Activated T-cell treated with anti-CD3 and anti-CD28 coated beads for 1 hour (primary cell): ENCODE results near the gene ZNF682.
A peak's percentile ranks its signal among the peaks of the same experiment; 100 is the strongest.
"Not testable (repeated sequence)": the region's sequence is repeated elsewhere in the genome, so short reads cannot be mapped to it uniquely, and the experiment has no call there.

Experiments
- DNase-seq: peaks from one replicate; pipeline ENCODE4 v3.0.0-alpha.2; 2020; ENCODE audit warnings: low read depth

Gene ZNF682

DNA sequence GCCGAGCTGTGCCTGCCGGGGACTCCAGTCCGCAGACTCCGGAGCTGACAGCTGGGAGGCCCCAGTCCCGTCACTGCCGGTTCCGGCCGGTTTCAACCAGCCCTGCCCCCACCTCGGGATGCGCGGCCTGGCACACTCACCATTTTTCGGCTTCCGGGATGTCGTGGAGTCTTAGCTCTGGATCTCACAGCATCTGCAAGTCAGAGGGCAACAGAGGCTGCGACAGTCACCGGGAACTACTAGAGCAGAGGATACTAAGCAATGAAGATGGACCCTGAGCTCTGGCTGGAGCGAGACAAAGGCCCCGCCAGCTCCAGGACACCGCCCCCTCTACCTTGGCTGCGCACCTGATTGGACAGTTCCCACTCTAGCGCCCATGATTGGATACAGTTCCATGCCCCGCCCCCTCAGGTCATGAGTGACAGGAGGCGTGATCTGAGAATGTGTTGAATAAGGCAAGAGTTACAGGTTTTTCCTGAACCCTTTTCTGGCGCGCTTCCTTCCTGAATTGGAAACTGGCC, at the start of gene ZNF682:
Gene ZNF682, minus strand, starts transcription at position 303 of the 521 bp plus-strand sequence. Its CDS starts 160 bp downstream, at position 143.
- DNase-seq = peak; percentile 93

DNA sequence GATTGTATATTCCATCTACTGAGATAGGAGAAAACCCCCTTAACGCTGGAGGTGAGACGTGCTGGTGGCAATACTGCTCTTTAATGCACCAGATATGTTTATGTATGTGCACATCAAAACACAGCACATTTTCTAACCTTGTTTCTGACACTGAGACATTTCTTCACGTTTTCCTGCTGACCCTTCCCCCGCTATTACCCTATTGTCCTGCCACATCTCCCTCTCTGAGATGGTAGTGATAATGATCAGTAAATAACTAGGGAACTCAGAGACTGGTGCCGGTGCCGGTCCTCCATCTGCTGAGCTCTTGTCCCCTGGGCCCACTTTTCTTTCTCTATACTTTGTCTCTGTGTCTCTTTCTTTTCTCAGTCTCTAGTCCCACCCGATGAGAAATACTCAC, 43.6 kb upstream of the ZNF682 start:
- not testable (repeated sequence) for DNase-seq

GRCh38 chr19:20082232-20082833, 43.0 kb upstream of the ZNF682 start:
- DNase-seq = not testable (repeated sequence)

DNA sequence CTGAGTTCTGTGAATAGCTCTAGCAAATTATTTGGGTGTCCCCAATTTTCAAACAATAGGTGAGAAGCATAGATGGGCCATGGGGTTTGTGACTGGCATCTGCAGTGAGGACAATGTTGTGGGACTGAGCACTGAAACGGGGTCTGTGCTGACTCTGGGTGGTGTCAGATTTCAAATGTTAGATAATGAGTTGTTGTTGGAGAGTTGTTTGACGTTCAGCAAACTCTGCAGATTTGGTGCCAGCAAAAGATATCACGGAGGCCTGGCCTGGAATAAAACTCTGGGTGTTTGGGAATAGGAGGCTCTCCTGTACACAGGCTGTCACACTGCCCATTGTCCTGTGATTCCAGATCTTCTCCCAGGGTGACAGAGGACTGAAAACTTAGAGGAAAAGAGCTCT, 41.4 kb upstream of the ZNF682 start:
- no peak for DNase-seq

DNA sequence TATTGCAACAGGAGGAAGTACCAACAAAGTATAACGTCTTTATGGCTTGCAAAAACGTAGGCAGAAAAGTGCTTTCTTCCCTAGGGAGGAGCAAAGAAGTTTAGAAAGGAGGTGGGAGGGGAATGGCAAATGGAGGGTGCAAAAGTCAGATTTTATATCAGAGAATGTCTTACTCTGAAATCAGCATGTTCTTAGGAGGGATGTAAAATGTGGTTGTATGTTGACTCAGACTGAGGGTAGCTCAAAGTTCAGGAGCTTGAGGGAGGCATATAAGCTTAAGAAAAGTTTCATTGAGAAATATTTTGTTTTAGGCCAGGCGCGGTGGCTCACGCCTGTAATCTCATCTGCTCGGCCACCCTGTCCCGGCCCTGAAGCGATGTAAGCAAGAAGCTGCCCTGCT, 40.2 kb upstream of the ZNF682 start:
- DNase-seq = no peak

DNA sequence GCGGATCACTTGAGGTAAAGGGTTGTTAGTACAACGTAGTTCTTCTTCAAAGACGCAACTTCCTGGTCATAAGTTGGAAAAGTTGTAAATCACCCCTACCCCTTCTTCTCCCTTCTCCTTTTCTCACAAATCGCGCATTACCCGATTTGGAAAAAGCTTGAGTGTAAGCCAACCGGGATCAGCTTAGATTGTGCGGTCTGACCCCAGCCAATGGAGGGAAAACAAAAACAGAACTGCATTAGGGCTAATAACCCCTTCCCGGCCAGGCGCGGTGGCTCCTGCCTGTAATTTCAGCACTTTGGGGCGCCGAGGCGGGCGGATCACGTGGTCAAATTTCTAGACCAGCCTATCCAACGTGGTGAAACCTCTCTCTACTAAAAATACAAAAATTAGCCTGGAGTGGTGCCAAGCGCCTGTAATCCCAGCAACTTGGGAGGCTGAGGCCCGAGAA, 39.3 kb upstream of the ZNF682 start:
- DNase-seq = no peak

DNA sequence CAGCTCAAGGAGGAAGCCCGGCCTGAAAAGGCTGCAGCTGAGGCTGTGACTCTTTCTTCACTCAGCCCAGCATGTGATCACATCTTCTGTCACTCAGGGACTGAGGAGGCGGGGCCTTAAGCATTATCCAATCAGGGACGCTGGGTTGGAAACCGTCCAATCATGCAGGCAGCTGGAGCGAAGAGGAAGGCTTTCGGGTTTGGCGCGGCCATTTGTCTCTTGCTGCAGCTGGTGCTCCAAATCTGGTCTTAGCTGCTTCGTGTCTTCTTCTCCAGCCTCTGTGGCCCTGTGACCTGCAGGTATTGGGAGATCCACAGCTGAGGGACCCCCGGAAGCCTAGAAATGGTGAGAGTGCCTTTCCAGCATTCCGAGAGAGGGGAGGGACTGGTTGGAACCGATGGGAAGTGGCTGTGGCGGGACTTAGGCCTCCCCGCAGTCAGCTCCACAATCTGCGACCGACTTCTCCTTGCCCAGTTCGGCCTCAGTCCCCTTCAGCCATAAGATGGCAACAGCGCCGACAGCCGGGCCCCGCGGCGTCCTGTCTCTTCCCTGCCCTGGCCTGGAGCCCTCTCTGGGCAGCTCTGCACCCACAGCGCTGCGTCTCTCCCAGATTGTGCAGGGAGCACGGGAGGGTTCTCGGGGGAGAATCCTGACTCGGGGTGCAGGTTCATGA, 38.6 kb upstream of the ZNF682 start, which contains the start of gene ZNF90:
Gene ZNF90, plus strand, starts transcription at position 210 of the 673 bp plus-strand sequence. Its CDS starts 133 bp downstream, at position 343.
- DNase-seq = peak; percentile 74

DNA sequence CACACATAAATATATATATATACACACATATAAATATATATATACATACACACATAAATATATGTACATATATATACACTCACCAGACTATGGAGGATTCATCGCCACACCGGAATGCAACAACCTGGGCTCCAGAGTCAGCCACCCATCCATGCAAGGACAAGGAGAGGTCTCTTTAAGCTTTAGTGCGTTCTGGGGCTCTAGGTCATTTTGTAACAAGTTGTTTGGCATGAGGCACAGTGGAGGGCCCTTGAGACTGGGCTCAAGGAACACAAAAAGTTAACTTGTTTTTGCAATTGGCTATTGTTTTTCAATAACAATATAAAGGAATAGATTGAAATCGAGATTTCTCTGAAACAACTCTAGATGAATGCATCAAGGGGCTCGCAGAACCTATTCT, 33.6 kb upstream of the ZNF682 start:
- no peak for DNase-seq

GRCh38 chr19:20070691-20071090, 31.4 kb upstream of the ZNF682 start:
- DNase-seq = no peak

GRCh38 chr19:20068559-20068958, 29.3 kb upstream of the ZNF682 start:
- not testable (repeated sequence) for DNase-seq

- no peak for DNase-seq
Observed at GRCh38 chr19:20067943-20068342, 28.6 kb upstream of the ZNF682 start.

GRCh38 chr19:20066861-20067260, 27.6 kb upstream of the ZNF682 start:
- no peak for DNase-seq

DNA sequence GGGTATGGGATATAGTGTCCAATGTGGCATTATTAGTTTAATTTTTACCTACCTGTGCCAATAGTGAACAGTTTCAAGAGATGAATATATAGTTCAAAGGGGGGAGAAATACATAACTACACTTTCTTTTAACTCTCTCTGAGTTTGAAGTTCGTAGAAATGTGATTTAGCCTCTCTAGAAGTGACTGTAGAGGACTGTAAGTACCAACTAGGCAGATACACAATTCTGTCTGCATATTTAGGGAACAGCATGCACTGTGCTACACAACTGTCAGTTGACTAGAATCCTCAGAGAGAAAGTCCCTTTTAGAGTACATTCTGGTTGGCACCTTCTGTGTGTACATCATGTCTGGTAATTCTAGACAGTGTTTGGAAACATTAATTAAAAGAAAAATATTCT, 21.0 kb upstream of the ZNF682 start:
- no peak for DNase-seq

GRCh38 chr19:20058738-20059137, 19.4 kb upstream of the ZNF682 start:
- DNase-seq = not testable (repeated sequence)

GRCh38 chr19:20051841-20052768, 12.8 kb upstream of the ZNF682 start:
- peak; percentile 39 for DNase-seq

- not testable (repeated sequence) for DNase-seq
Observed at GRCh38 chr19:20045742-20046141, 6.4 kb upstream of the ZNF682 start.

DNA sequence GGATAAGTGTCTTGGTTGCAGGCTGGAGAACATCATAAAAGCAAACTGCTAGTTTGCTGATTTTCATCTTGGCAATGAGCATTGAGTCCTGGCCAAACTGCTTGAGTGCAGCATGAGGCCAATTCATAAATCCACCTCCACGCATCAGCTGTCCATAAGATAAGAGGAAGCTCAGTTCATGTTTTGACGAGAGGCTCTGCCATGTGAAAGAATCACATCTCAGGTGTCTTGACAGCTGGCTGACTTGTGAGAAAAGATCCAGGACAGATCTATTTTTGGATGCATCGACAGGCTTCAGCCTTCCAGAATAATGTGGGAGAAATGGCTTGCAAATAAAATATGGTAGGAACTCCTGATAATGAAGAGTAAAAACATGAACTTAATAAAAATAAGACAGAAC, 5.4 kb upstream of the ZNF682 start:
- DNase-seq = no peak

DNA sequence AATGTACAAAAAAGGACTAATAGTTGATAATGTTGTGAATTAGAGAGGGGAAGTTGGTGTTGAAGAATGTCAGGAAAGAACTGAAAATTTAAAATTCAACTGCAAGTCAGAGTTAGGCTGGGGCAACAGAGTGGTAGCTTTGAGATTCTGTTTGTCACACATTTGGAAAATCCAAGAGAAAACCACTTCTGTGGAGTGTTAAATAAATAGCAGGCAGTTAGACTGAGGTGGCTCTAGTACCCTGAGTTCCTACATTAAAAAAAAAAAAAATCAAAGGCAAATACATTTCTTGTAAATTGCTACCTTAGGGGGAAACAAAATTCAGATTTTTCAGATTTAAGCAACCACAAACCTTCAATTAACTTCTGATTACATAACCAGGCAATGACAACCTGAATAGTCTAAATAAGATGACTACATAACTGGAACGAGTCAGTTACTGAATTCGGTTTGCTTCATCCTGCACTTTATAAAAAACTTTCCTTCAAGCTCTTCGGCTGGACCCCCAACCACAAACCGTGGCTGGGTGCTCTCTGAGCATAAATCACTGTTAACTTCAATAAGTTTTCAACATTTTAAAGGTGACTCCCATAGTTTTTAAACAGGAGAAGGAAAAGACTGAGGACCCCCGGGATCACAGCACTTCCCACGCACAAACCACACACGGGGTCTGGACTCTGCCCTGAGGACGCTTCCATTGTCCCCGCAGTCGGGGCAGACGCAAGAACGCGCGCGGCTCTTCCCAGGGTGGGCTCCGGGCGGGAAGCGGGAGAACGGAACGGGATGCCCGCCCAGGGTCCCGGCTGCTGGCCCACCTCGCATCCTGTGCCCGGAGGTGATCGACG, 725 bp downstream of the ZNF682 start:
- no peak for DNase-seq

DNA sequence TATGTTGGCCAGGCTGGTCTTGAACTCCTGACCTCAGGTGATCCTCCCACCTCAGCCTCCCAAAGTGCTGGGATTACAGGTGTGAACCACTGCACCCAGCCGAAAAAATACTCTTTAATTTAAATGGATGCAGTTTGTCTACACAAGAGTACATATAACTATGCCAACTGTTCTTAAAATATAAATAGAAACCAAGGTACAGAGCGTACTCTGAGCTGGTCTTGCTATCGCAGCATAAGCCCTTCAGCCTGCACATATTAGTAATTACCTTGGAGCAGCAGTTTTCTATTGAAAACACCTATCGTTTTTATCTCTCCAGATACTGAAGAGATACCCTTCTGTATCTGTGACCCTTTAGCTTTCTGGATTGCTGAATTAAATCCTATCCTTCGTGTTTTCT, 3.4 kb downstream of the ZNF682 start:
- DNase-seq = no peak

DNA sequence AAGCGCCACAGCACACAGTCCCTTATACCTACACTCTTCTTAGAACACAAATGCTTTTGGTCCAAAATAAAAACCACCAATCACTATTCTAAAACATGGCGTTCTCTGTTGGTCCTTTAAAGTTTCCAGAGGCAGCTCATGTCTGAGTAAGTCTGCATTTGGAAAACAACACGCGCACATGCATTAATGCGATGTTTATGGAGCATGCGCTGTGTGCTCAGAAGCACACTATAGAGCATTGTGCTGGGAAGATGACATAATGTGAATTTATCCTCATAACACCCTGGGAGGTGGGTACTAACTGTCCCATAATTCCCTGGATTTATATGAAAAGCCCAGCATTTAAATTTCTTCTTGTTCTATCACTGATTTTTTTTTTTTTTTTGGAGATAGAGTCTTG, 10.7 kb downstream of the ZNF682 start:
- DNase-seq = no peak

DNA sequence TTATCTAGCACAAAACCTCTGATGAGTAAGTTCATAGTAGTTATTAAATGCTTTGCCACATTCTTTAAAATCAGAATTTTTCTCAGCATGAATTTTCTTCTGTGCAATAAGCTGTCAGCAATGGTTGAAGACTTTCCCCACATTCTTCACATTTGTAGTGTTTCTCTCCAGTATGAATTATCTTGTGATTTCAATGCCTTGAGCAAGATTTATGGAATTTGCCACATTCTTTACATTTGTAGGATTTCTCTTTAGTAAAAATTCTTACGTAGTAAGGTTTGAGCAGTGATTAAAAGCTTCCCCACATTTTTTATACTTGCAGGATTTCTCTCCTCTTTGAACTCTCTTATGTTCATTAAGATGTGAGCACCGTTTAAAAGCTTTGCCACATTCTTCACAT, 33.6 kb downstream of the ZNF682 start:
- DNase-seq = no peak
